Activated CD8-positive, alpha-beta memory T cell treated with anti-CD3 and anti-CD28 coated beads, Interleukin-2, amount 50 U/mL, for 1 hour (primary cell): ENCODE measurements around the gene SYT9.

Source experiments
- DNase-seq: peaks from one replicate; pipeline ENCODE4 v3.0.0-alpha.2; 2020; ENCODE audit errors: extremely low read depth

Gene SYT9

GRCh38 chr11:7341551-7341950 is 89.8 kb downstream of the SYT9 start:
- DNase-seq = no peak

- DNase-seq = no peak
These were observed 96.1 kb downstream of the SYT9 start for GRCh38 chr11:7347611-7348431.

- DNase-seq = no peak
These were observed 97.0 kb downstream of the SYT9 start for GRCh38 chr11:7348432-7349304.

- DNase-seq = no peak
These were observed 99.5 kb downstream of the SYT9 start for GRCh38 chr11:7351228-7351627.

GRCh38 chr11:7353100-7353499 is 101.4 kb downstream of the SYT9 start:
- DNase-seq = no peak

GRCh38 chr11:7364660-7365059 is 113.0 kb downstream of the SYT9 start:
- no peak for DNase-seq

- DNase-seq = no peak
These were observed 116.1 kb downstream of the SYT9 start for GRCh38 chr11:7367803-7368202.

GRCh38 chr11:7376386-7376785 is 124.7 kb downstream of the SYT9 start:
- no peak for DNase-seq

GRCh38 chr11:7381937-7382336 is 130.2 kb downstream of the SYT9 start:
- no peak for DNase-seq

- no peak for DNase-seq
These were observed 131.7 kb downstream of the SYT9 start for GRCh38 chr11:7383406-7383805.

- DNase-seq = no peak
These were observed 133.0 kb downstream of the SYT9 start for GRCh38 chr11:7384691-7385090.

- no peak for DNase-seq
These were observed 133.8 kb downstream of the SYT9 start for GRCh38 chr11:7385532-7385931.

- no peak for DNase-seq
These were observed 162.5 kb downstream of the SYT9 start for GRCh38 chr11:7413961-7414915.

GRCh38 chr11:7414973-7415817 is 163.5 kb downstream of the SYT9 start:
- DNase-seq = no peak

GRCh38 chr11:7416080-7416479 is 164.4 kb downstream of the SYT9 start:
- DNase-seq = no peak

- no peak for DNase-seq
These were observed 165.6 kb downstream of the SYT9 start for GRCh38 chr11:7417328-7417727.

- DNase-seq = no peak
These were observed 166.4 kb downstream of the SYT9 start for GRCh38 chr11:7418061-7418460.

GRCh38 chr11:7418906-7419305 is 167.2 kb downstream of the SYT9 start:
- no peak for DNase-seq

- no peak for DNase-seq
These were observed 169.4 kb downstream of the SYT9 start for GRCh38 chr11:7421136-7421535.

GRCh38 chr11:7422544-7423331 is 171.0 kb downstream of the SYT9 start:
- no peak for DNase-seq
